Prostate gland (tissue), 2 donors: ENCODE results near the gene MOB3C.

Experiments
- POLR2AphosphoS5 ChIP-seq: sonication (generic); formaldehyde crosslinking; IDR thresholded peaks from one replicate; pipeline ENCODE4 v1.6.1; 2017; ENCODE audit warnings: antibody characterized with exemption
- TF ChIP-seq, protein P1 (sequence below), 4 experiments: fragments of 200-600 bp in 2 of 4; fragments of 450-650 bp in 2 of 4; sonication (generic) in 2 of 4; IDR thresholded peaks; 1 replicate in 3 of 4; 2 replicates in 1 of 4; pipeline ENCODE4 v1.5.1; 2016 to 2019; ENCODE audit warnings: antibody characterized with exemption in 4 of 4, mild to moderate bottlenecking in 2 of 4, moderate library complexity in 2 of 4

DNA sequence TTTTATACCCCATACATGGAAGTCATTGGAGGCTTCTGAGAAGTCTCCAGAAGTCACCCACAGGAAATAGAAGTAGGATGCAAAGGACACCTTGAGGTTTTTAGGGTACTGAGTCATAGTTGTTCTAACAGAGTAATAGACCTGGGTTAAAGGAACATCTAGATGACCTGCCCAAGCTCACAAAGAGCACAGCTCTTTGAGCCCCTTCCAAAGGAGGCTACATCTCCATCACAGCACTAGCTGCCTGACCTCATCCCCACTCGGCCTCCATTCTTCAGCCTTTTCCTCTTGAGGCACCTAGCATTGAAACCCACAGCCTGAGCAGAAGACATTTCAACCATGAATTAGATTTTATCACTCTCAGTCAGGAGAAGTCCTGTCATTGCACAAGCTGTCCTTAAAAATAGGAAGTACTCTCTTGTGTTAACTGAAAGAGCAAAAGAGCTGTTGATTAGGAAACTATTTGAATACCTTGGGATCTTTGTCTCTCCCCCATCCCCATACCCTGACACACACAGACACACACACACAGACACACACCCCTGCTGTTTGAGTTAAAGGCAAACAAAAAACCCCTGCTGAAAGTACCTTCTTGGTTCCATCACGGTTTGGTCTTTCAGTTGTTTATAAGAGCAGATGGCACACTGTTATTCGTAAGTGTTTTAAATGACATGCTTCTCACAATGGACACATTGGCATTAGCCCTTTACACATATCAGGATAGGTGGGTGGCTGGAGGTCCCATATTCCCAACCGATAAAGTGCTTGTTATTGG lies 34.7 kb downstream of the MOB3C start:
- TF ChIP-seq, protein P1, sequence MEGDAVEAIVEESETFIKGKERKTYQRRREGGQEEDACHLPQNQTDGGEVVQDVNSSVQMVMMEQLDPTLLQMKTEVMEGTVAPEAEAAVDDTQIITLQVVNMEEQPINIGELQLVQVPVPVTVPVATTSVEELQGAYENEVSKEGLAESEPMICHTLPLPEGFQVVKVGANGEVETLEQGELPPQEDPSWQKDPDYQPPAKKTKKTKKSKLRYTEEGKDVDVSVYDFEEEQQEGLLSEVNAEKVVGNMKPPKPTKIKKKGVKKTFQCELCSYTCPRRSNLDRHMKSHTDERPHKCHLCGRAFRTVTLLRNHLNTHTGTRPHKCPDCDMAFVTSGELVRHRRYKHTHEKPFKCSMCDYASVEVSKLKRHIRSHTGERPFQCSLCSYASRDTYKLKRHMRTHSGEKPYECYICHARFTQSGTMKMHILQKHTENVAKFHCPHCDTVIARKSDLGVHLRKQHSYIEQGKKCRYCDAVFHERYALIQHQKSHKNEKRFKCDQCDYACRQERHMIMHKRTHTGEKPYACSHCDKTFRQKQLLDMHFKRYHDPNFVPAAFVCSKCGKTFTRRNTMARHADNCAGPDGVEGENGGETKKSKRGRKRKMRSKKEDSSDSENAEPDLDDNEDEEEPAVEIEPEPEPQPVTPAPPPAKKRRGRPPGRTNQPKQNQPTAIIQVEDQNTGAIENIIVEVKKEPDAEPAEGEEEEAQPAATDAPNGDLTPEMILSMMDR (IDR thresholded peaks at IDR 0.05) = no peak
- no peak for TF ChIP-seq POLR2AphosphoS5
